GM19452 (cell line): ENCODE data around the gene FMN1.

Experiments used
- ATAC-seq: cut with Tn5 transposase; IDR thresholded peaks from one replicate; pipeline ENCODE4 v1.9.1; 2021; ENCODE audit not compliant: unreplicated experiment

The FMN1 gene

DNA sequence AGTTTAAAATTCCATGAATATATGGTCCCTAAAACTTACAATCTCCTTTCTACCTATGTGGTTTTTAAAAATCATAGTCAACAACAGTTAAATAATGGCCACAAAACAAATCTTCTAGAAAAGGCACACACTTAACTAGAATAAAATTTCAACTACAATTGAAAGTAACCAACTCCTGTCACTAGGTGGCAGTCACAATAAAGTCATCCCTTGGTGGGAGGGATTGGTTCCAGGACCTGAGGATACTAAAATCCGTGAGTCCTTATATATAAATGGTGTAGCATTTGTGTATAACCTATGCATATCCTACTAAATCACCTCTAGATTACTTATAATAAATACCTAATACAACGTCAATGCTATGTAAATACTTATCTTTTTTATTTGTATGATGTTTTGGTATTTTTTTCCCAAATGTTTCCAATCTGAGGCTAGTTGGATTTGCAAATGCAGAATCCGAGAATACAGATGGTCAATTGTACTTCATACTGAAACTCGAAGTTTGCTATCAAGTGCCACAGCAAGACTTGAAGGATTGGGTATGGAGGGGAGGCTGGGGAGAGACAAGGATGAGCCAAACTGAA, 172.6 kb downstream of the FMN1 start:
- ATAC-seq, result no peak

DNA sequence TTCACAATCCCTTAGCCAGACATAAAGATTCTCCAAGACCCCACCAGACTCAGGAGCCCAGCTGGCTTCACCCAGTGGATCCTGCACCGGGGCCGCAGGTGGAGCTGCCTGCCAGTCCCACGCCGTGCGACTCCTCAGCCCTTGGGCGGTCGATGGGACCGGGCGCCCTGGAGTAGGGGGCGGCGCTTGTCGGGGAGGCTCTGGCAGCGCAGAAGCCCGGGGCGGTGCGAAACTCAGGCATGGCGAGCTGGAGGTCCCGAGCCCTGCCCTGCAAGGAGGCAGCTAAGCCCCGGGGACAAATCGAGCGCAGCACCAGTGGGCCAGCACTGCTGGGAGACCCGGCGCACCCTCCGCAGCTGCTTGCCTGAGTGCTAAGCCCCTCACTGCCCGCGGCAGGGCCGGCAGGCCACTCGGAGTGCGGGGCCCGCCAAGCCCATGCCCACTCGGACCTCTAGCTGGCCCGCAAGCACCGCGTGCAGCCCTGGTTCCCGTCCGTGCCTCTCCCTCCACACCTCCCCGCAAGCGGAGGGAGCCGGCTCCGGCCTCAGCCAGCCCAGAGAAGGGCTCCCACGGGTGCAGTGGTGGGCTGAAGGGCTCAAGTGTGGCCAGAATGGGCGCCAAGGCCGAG, 175.0 kb downstream of the FMN1 start:
- no peak for ATAC-seq

DNA sequence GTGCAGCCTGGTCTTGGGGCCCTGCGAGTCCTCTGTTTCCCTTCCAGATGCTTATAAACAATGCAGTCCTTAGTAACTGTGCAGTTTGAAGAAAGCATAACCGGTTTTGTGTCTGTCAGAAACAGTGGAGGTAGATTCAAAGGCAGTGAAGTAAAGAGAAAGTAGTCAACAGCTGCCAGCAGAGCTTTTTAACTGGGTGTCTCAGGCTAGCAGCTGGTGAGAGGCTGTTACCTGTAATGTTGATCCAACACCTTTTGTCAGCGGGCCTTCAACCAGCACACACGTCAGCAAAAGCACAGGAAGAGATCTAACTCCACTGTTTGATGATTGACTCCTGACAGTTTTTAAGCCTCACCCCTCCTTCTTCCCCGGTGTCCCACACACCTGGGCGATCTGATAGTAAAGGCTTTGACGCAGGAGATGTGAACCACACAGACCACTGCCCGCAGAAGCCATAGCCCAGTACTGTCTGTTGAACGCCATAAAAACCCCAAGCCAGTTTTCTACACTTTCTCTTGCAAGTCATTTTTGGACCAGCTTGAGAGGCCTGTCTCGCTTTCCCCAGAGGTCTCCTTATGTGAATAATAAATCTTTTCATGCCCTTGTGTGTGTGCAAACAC, 178.0 kb downstream of the FMN1 start:
- ATAC-seq, result no peak

DNA sequence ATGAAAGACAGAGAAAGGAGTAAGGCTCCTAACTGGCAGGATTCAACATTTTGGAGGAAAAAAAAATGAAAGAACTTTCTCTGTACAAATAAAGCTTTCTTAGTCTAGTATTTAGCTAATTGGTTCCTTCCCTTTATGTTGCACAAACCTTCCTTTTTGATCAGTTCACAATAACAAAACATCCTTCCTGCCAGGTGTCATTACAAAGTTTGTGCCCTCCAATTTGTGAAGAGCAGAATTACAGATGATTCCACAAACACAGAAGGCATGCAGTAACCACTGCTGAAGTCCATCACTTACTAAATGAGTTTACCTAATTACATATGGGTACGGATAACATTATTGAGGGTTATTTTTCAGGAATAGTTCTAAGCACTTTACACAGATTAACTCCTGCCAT, 179.9 kb downstream of the FMN1 start:
- no peak for ATAC-seq

DNA sequence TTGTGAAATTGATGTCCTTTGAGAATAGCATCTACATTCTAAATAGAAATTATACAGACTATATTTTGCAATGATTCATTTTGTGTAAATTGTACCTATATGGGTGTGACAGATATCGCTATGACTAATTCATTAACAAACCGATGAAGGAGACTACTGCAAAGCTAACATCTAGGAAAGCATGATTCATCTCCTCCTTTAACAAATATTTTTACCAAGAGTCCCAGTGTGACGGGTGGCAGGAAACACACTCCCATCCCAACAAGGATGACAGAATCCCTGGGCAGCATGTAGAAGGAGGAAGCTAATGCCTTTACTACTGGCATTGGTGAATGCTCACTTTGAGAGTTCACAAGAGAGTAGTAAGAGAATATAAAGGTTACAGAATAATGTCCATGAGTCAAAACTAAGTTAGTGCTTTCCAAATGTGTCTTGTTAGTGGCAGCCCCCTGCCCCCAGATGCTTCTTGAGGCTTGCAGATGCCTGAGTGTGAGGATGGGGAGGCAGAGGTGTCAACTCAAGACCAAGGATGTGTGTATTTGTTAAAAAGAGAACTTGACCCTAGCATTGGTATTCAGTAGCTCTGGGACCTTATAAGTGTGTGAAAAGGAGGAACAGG, 180.6 kb downstream of the FMN1 start:
- no peak for ATAC-seq

DNA sequence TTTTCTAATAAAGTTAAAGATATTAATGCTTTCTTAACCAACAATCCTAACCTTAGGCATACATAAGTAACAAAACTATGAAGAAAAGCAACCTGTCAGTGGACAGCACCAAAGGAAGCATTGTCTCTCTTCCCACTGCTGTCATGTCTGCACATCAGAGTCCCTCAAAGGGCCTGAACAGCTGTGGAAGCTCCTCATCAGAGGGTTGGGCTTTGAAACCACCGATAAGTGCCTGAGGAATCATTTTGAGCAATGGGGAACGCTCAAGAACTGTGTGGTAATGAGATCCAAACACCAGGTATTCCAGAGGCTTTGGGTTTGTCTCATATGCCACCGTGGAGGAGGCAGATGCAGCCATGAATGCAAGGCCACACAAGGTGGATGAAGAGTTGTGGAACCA, 182.5 kb downstream of the FMN1 start:
- ATAC-seq, result no peak

DNA sequence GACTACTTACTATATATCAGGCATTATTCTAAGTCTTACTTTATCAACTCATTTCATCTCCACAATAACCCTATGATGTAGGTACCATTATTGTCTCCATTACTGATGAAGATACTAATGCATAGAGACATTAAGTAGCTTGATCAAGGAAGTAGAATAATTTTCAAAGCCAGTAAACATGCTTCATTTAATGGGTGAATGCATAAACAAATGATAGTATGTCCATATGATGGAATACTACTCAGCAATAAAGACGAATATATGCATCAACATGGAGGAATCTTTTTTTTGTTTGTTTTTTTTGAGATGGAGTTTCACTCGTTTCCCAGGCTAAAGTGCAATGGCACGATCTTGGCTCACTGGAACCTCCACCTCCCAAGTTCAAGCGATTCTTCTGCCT, 184.9 kb downstream of the FMN1 start:
- no peak for ATAC-seq

DNA sequence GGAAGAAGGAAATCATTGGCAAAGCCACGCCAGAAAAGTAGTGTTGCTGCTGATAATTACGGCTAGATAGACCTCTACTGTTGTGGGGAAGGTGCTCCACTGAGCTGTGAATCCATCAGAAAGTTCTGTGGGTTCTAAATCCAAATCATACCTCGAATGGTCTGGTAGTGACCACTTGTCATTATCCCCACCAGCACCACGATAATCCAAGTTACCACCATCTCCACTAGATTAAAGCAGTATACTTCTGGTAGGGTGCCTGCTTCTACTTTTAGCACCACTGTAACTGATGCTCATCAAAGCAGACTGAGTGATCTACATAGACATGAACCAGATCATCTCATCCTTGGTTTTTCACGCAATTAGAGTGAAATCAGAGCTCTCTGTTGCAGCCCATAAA, 185.5 kb downstream of the FMN1 start:
- ATAC-seq, result no peak

DNA sequence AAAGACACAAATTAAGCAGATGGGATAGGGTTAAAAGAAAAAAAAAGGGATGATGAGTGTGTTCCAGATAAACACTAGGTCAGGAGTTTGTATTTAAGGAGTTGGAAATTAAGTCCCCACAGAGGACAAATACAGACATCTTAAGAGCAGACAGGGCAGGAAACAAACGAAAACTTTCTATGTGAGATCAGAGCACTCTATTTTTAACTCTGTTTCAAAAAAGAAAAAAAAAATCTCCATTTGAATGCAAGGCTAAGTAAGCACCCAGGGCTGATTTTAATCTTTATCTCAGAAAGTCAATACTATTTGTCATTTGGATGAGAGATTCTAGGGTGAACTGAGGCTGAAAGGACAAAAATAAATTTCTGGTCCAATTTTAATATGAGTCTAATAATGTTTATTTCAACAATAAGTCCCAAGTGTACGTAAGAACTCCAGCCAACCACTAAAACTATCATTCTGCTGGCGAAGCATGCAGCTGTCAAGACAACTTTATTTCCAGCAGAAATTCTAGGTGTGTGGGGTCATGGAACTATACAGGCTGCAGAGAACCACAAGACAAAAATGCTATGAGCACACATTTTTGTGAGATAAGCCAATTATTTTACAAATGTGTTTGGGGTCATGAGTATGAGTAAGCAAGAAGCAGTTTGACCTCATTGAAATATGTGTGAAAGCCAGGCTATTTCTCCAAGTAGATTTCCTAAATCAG, 186.1 kb downstream of the FMN1 start:
- ATAC-seq, result no peak

DNA sequence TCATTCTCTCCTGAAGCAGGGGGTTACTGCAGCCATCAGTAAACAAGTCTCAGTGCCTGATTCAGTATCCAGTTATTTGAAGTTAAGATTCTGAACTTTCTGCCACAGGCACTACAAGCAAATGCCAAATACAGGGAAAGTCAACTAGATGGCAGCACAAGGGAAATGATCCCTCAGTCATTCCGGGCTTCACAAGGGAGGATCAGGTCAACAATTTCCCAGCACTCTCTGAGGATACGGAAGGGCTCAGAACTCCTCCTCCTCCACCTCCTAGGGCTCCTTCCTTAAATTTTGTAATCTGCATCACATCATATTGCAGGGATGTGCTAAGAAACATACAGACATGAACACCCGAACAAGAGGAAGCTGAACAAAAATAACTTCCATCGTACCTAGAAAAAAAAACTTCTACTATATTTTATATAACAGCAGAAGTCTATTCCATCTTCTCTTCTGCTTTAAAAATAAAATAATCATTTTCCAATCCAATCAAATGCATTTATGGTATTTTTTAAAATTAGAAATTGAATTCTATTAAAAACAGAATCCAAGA, 187.1 kb downstream of the FMN1 start:
- ATAC-seq, result no peak

DNA sequence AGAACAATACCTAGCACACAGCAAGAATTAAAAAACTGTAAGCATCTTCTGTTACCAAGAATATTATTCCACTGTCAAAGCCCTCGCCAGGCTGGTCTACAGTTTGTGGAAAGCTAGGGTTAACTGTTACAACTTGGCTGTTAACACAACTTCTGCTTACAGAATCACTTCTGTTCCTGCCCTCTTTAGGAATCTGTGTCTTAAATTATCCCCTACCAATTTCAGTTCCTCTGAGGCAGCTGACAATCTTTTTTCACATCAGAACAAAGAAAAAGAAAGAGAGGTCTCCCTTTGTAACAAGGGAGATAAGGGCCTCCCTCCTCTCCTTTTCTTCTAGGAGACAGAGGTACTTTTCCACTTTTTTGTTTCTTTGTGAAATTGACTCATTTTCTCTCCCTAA, 188.9 kb downstream of the FMN1 start:
- ATAC-seq, result no peak

DNA sequence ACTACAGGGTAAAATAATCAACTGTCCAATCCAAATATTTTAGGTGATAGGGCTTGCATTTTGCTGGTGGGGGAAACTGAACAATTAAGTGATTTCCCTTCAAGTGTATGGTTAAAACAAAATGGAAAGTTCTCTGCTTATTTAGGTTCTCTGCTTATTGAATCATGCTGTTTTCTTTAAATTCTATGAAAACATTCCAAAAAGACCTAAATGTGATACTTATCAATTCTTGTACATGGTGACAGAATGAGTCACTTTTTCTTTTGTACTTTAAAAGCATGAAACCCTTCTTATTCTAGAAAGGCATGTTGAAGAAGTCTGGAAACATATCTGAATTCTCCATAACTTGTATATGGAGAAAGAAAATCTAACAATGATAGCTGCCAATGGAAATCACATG, 192.6 kb downstream of the FMN1 start:
- ATAC-seq, result no peak

DNA sequence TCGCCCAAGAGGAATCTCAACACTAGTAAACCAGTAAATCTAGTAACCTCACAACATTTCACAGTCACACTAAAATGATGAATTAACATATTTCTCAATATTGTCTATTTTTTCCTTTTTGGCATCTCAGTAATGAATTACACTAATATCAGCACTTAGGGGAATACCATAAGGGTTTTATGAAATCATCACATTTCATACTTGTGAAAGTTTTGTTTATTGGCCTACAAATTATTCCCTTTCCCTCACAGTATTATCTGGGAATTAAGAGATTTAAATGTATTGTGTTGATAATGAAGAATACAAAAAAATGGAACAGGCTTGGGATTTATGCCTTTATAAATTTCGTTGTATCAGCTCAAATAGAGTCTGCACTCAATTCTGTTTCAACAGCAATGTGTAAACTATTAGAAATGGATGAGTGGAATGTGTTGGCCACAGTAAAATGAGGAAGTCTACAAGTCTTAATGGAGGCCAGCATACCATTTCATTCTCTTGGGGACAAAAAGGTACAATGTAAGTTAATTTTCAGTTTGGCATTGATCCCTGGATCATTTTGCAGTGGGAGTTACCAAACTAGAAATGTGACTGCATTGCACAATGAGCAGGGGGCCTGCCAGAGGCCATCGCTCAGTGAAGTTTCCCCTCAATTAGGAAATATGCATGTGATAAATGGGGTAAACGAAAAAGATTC, 195.4 kb downstream of the FMN1 start:
- no peak for ATAC-seq

DNA sequence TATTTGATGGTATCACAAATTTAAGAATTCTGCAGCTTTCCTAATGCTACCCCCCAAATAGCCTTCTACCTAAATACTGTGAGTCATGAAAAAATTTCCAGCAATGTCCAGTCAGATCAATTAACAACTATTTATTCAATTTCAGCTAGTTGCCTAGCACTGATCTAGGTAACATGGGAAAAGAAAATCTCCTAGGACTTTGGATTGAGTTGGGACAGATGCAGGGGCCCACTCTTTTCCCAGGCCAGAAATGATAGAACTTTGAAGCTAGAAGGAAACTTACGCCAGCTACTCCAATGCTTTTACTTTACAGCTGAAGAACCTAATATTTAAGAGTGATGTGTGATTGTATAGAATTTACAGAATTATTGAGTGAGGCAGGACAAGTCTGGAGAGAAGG, 196.3 kb downstream of the FMN1 start:
- no peak for ATAC-seq

DNA sequence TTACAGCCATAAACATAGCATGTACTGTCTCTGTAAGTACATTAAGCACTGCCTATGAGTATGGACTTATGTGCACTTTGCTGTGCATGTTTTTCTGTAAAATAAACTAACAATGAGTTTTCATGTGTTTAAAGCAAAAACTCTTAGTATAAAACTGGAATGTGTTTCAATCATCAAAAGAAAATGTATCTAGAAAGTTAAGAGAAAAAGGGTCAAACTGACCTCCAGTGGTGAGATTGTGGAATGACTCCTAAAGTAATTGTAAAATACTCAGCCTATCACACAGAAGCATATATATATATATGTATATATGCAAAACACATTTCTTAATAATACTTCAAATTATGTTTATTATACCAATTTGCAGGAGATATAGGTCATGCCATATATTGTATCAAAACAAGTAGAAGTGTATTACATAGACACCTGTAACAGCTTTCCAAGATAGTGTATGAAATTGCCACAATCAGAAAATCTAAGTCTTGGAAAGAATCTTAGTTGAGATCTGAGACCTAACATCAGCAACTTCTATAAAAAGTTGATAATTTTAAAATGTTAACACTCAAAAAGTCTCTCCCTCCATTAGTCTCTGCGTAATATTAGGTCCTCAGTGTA, 199.6 kb downstream of the FMN1 start:
- ATAC-seq, result no peak

DNA sequence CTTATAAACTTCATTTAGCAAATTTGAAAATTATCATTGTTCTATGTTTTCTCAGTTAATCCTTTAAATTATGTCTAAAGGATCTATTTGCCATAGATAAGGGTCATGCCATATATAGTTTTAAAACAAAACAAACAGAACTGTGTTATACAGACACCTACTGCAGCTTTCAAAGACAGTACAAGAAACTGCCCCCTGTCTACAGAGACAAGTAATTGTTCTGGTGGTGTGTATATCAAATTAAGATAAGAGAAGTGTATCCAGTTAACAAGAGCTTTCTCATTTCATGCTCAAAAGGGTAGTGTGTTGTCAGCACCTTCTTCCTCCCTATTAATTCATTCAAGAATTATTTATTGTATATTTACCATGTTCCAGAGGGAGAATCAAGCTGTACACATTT, 201.2 kb downstream of the FMN1 start:
- ATAC-seq, result no peak

DNA sequence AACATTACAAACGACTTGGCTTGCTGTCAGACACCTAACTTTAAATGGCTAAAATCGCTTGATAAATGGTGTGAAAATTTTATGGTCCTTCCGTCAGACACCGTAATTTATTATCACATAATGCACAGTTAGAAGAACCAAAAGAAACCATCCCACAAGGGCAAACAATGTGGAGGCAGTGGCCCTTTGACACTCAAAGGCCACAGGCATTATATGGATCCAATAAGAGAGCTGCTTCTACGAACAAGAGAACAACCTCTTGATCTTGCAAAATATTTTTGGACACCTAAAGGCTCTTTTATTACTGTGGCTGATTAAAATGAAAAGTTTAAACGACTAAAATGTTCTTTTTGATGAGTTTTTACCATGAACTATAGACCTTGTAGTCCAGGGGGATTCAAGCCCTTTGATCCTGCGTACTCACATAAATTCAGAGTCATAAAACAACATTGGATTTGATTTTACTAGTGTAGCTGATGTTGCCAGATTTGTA, 202.8 kb downstream of the FMN1 start:
- no peak for ATAC-seq

DNA sequence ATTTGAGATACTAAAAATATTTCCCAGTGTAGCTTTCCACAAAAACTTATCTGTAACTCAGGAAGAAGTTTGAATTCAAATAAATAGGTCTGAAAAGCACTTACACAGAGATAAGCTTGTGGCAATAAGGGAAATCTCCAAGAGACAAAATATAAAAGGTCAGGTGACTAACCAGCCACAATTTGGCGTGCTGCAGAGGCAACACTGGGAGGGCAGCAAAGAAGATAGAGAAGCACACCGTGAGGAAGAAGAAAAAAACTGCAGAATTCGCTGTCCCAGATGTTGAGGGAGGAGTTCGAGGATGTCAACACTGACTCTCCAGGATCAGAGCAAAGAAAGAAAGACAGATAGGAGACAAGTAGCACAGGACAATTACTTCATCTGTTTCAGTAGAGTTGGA, 204.4 kb downstream of the FMN1 start:
- no peak for ATAC-seq

DNA sequence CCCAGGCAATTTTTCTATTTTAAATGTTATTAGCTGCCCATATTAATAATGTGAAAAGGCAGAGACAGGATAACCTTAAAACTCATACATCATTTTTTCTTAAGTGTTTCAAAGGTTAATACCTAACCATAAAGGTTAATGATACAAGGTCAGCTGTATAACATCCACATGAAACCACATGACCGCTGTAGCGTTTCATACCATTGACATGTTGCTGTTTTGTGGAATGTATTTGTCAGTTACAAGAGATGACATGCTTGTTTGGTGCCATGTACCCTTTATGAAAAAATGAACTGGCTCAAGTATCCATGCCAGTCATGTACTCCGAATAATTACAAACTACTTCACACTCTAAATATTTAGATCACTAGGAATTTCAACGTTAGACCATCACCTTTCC, 207.4 kb downstream of the FMN1 start:
- ATAC-seq, result no peak

DNA sequence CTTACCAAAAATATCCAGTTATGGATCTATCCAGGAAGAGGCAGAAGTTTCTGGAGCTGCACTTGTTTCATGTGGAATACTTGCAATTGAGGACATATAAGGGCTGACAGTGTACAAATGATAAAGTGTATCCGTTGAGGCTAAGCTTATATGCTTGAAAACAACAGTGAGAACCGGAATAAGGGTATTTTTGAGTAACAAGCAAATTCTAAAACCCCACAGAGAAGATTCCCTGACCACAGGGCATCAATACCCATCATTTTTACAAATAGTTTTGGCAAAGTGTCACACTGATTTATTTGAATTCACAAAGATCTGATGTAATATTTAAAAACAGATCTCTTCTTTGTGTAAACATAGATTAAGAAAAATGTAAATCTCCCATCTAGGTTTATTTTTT, 208.4 kb downstream of the FMN1 start:
- no peak for ATAC-seq
